ENCODE measurements around the gene TTLL3. TPM values are rescaled to one million over a fixed set of nuclear protein-coding genes. Genes with fewer than 3 reads are reported as not detected.
A peak's percentile ranks its signal among the peaks of the same experiment; 100 is the strongest.
"Not testable (repeated sequence)": the region's sequence is repeated elsewhere in the genome, so short reads cannot be mapped to it uniquely, and the experiment has no call there.

Gene TTLL3
- total RNA-seq, 1 donor: 34.3 TPM

- no peak for TF ChIP-seq CTCF (IDR thresholded peaks at IDR 0.05; ENCODE audit: insufficient read depth, low read length)
- no peak overlapping the region for H3K4me3 ChIP-seq (ENCODE audit: low read depth, low read length)
- DNase-seq (ENCODE audit: low read depth): no peak
Measured at GRCh38 chr3:9837701-9838582, 27.9 kb downstream of the TTLL3 start.

DNA sequence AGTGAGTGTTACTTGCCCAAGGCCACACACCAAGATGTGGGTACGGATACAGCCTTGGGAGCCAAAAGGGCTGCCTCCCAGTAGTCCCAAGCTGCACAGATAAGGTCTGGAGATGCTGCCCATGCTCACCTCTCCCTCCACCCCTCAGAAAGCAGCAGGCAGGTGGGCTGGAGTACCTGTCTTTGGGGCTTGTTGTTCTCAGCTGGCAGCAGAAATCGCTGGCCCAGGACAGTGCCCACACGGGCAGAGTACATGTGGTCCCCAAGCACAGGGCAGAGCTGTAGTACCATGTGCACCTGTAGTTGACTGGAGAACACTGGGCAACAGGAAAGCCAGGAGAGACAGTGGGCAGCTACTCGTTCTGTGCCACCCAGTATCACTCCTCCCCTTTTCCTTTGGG is 28.8 kb downstream of the TTLL3 start:
- DNase-seq (ENCODE audit: low read depth): no peak
- H3K4me3 ChIP-seq (ENCODE audit: low read depth, low read length): no peak overlapping the region
- no peak for TF ChIP-seq CTCF (IDR thresholded peaks at IDR 0.05; ENCODE audit: insufficient read depth, low read length)

GRCh38 chr3:9841015-9841414 is 31.0 kb downstream of the TTLL3 start:
- no peak for DNase-seq (ENCODE audit: low read depth)
- TF ChIP-seq CTCF (IDR thresholded peaks at IDR 0.05; ENCODE audit: insufficient read depth, low read length): no peak
- no peak overlapping the region for H3K4me3 ChIP-seq (ENCODE audit: low read depth, low read length)

GRCh38 chr3:9843715-9844438 is 33.8 kb downstream of the TTLL3 start, which contains the start of gene RPUSD3:
Gene RPUSD3, minus strand, starts transcription at chr3:9844008. Its CDS starts 18 bp downstream, at chr3:9843990.
- TF ChIP-seq CTCF (IDR thresholded peaks at IDR 0.05; ENCODE audit: insufficient read depth, low read length): no peak
- DNase-seq (ENCODE audit: low read depth): peak; percentile 96
- H3K4me3 ChIP-seq (ENCODE audit: low read depth, low read length): peak within 1 kb of the TSS; percentile 93

DNA sequence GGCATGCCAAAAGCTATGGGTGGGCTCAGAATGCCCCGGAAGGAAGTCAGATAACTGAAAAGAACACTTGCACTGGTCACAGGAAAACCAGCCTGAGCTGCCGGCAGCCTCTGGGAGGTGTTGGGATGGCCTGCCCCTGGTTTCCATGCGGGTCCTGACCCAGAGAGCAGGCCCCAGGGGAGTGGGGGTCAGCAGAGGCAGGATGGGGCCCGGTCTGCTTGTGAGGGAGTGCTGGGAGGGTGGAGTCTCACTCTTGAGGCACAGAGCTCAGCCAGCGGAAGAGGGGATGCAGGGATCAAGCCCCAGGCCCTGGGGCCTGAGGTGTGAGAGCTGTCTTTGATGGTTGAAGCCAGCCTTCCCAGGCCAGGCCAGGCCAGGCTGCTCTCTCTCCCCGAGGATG is 36.2 kb downstream of the TTLL3 start:
- DNase-seq (ENCODE audit: low read depth): no peak
- H3K4me3 ChIP-seq (ENCODE audit: low read depth, low read length): no peak overlapping the region
- TF ChIP-seq CTCF (IDR thresholded peaks at IDR 0.05; ENCODE audit: insufficient read depth, low read length): no peak

GRCh38 chr3:9846931-9847488 is 36.9 kb downstream of the TTLL3 start:
- no peak overlapping the region for H3K4me3 ChIP-seq (ENCODE audit: low read depth, low read length)
- no peak for TF ChIP-seq CTCF (IDR thresholded peaks at IDR 0.05; ENCODE audit: insufficient read depth, low read length)

GRCh38 chr3:9847870-9848269 is 37.8 kb downstream of the TTLL3 start:
- not testable (repeated sequence) for H3K4me3 ChIP-seq (ENCODE audit: low read depth, low read length); DNase-seq (ENCODE audit: low read depth)

More at GRCh38 chr3:9846931-9847488, 36.9 kb downstream of the TTLL3 start:
- no peak for DNase-seq (ENCODE audit: low read depth)
